ENCODE results near the gene LFNG.

Gene LFNG

GRCh38 chr7:2502647-2502966, 17.0 kb upstream of the LFNG start:
- H3K4me3 ChIP-seq (ENCODE audit: low read length), result no peak overlapping the region
- TF ChIP-seq CTCF (conservative IDR thresholded peaks at IDR 0.05; ENCODE audit: low read depth, low read length), result no peak

GRCh38 chr7:2503056-2503941, 16.3 kb upstream of the LFNG start:
- DNase-seq (ENCODE audit: low read depth), result no peak
- H3K4me3 ChIP-seq (ENCODE audit: low read length), result no peak overlapping the region
- no peak for TF ChIP-seq CTCF (conservative IDR thresholded peaks at IDR 0.05; ENCODE audit: low read depth, low read length)

More at GRCh38 chr7:2502647-2502966, 17.0 kb upstream of the LFNG start:
- DNase-seq (ENCODE audit: low read depth), result no peak

GRCh38 chr7:2504128-2504888, 15.3 kb upstream of the LFNG start:
- TF ChIP-seq CTCF (conservative IDR thresholded peaks at IDR 0.05; ENCODE audit: low read depth, low read length), result no peak
- DNase-seq (ENCODE audit: low read depth), result no peak
- no peak overlapping the region for H3K4me3 ChIP-seq (ENCODE audit: low read length)

GRCh38 chr7:2504889-2505375, 14.6 kb upstream of the LFNG start:
- no peak for DNase-seq (ENCODE audit: low read depth)
- no peak overlapping the region for H3K4me3 ChIP-seq (ENCODE audit: low read length)
- no peak for TF ChIP-seq CTCF (conservative IDR thresholded peaks at IDR 0.05; ENCODE audit: low read depth, low read length)

GRCh38 chr7:2505401-2505800, 14.2 kb upstream of the LFNG start:
- TF ChIP-seq CTCF (conservative IDR thresholded peaks at IDR 0.05; ENCODE audit: low read depth, low read length), result no peak
- no peak overlapping the region for H3K4me3 ChIP-seq (ENCODE audit: low read length)
- DNase-seq (ENCODE audit: low read depth), result no peak

GRCh38 chr7:2507208-2507916, 12.2 kb upstream of the LFNG start:
- H3K4me3 ChIP-seq (ENCODE audit: low read length), result no peak overlapping the region
- no peak for DNase-seq (ENCODE audit: low read depth)
- TF ChIP-seq CTCF (conservative IDR thresholded peaks at IDR 0.05; ENCODE audit: low read depth, low read length), result no peak
